Activated CD8-positive, alpha-beta memory T cell treated with anti-CD3 and anti-CD28 coated beads, Interleukin-2, amount 10 ng/mL, durations not matched to agents 7 days and 5 days (primary cell): ENCODE measurements around the gene TAMM41. TPM values are rescaled to one million over a fixed set of nuclear protein-coding genes. Genes with fewer than 3 reads are reported as not detected.

Experiments
- ATAC-seq: fragments of 150-1000 bp; cut with Tn5 transposase; one replicate; pipeline ENCODE4 v1.10.0; 2021; ENCODE audit warnings: moderate library complexity
- CTCF ChIA-PET: fragments of 350-600 bp; sonication (Branson Sonifier 250); formaldehyde crosslinking; loops from one replicate; lab custom pipeline; 2021; ENCODE audit warnings: antibody characterized with exemption; lab: Charles Lee
- DNase-seq: peaks from one replicate; pipeline ENCODE4 v3.0.0-alpha.2; 2020
- H3K27ac Mint-ChIP-seq: one replicate; pipeline ENCODE4 v1.8.0; 2021; ENCODE audit warnings: mild to moderate bottlenecking, mixed read lengths
- H3K27me3 Mint-ChIP-seq: one replicate; pipeline ENCODE4 v1.8.0; 2021; ENCODE audit warnings: mixed read lengths
- H3K36me3 Mint-ChIP-seq: one replicate; pipeline ENCODE4 v1.8.0; 2021; ENCODE audit warnings: mild to moderate bottlenecking, mixed read lengths
- H3K4me1 Mint-ChIP-seq: one replicate; pipeline ENCODE4 v1.8.0; 2021; ENCODE audit warnings: mixed read lengths
- H3K4me3 Mint-ChIP-seq: one replicate; pipeline ENCODE4 v1.8.0; 2021; ENCODE audit warnings: mild to moderate bottlenecking, moderate library complexity, mixed read lengths
- H3K9me3 Mint-ChIP-seq: one replicate; pipeline ENCODE4 v1.8.0; 2022; ENCODE audit warnings: low read depth, mixed read lengths
- total RNA-seq, 2 experiments: library from RNA; stranded (reverse); gene quantifications; one replicate each; pipeline ENCODE4 v1.2.3, GENCODE V29; 2021

Gene TAMM41
- total RNA-seq, 2 experiments from 2014 or later, result 19.5 to 20.4 TPM

DNA sequence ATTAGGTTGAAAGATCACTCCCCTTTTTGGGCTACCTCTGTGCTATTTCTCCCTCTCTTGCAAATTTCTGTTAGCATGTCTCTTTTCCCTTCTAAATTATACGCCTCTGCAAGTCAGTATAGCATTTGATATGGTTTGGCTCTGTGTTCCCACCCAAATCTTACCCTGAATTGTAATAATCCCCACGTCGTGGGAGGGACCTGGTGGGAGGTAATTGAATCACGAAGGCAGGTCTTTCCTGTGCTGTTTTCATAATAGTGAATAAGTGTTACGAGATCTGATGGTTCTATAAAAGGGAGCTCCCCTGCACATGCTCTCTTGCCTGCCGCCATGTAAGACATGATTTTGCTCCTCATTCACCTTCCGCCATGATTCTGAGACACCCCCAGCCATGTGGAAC lies 41.0 kb downstream of the TAMM41 start:
- peaks cover 8% of the 10 kb centered on the region for H3K9me3 Mint-ChIP-seq
- CTCF ChIA-PET, result interaction anchor here (1.3 to 2.3 kb wide), 4 partner anchors 11 to 41 kb away, joined by 3 to 8 read pairs (median 5); no protein-coding TSS in a partner anchor
- no peak overlapping the region for H3K27ac Mint-ChIP-seq
- DNase-seq (no peak), ATAC-seq (no peak)
- H3K4me3 Mint-ChIP-seq, result no peak overlapping the region
- no peaks in the 10 kb centered on the region for H3K27me3 Mint-ChIP-seq
- peaks cover 6% of the 10 kb centered on the region for H3K4me1 Mint-ChIP-seq
- H3K36me3 Mint-ChIP-seq, result peaks cover 51% of the 10 kb centered on the region

DNA sequence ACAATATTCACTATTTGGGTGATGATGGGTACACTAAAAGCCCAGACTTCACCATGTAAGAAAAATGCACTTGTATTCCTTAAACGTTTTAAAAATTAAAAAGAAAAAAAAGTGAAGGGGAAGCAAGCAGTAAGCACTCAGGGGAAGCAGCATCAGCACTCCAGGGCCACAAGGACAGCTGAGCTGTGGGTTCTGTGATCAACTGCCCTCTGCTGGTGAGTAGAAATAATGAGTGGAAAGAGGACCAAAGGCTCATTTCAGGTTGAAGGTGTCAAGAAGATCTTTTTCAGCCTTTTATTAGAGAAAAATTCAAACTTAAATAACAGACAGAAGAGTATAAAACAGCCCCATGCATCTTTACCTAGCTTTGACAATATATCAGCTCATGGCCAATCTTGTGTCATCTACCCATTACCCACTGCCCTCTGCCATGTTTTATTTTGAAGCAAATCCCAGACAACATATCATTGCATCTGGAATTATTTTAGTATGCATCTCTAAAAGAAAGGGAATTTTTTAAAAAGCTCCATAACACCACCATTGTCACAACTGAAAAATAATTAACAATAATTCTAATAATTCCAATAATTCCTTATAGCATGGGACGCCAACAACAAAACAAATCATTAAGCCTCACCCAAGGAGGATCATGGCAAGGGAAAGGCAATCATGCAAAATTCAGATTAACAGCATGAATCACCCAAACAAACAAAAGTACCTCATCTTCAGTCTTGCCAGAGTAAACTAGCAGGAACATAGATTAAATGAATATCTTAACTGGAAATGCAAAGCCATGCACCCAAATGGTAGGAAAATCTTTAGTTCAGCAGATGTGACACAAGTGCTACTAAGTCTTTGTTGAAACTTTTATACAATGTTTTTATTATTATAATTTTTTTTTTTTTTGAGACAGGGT lies 42.5 kb downstream of the TAMM41 start:
- CTCF ChIA-PET, result interaction anchor here (0.8 to 2.3 kb wide), 22 partner anchors 9 to 425 kb away, joined by 3 to 11 read pairs (median 5); partner anchors contain the start of gene TAMM41
- Mint-ChIP-seq H3K9me3 (peaks cover 9% of the 10 kb centered on the region), H3K4me1 (peaks cover 15% of the 10 kb centered on the region), H3K4me3 (no peak overlapping the region), H3K36me3 (peaks cover 59% of the 10 kb centered on the region), H3K27ac (no peak overlapping the region), H3K27me3 (no peaks in the 10 kb centered on the region)
- ATAC-seq, result peak; percentile 91
- peak; percentile 68 for DNase-seq

- CTCF ChIA-PET, result interaction anchor here (2.2 kb wide), 1 partner anchor 420 kb away, joined by 6 read pairs; no protein-coding TSS in a partner anchor
- H3K9me3 Mint-ChIP-seq, result peaks cover 9% of the 10 kb centered on the region
- peaks cover 16% of the 10 kb centered on the region for H3K4me1 Mint-ChIP-seq
- H3K36me3 Mint-ChIP-seq, result peaks cover 76% of the 10 kb centered on the region
- peak overlapping the region; percentile 43 for H3K4me3 Mint-ChIP-seq
- no peak for DNase-seq
- H3K27ac Mint-ChIP-seq, result peak overlapping the region; percentile 75
- no peaks in the 10 kb centered on the region for H3K27me3 Mint-ChIP-seq
- ATAC-seq, result peak; percentile 46
Measured at GRCh38 chr3:11799791-11800190, 46.9 kb downstream of the TAMM41 start.

- no peaks in the 10 kb centered on the region for H3K9me3 Mint-ChIP-seq
- no peak overlapping the region for H3K4me3 Mint-ChIP-seq
- ATAC-seq (no peak), DNase-seq (no peak)
- H3K4me1 Mint-ChIP-seq, result peaks cover 11% of the 10 kb centered on the region
- peaks cover 56% of the 10 kb centered on the region for H3K36me3 Mint-ChIP-seq
- H3K27ac Mint-ChIP-seq, result no peak overlapping the region
- H3K27me3 Mint-ChIP-seq, result no peaks in the 10 kb centered on the region
- CTCF ChIA-PET, result interaction anchor here (0.9 to 1.8 kb wide), 4 partner anchors 9 to 30 kb away, joined by 3 to 11 read pairs (median 3); no protein-coding TSS in a partner anchor
Measured at GRCh38 chr3:11794927-11795326, 51.8 kb downstream of the TAMM41 start.

GRCh38 chr3:11791339-11792200 lies 55.1 kb downstream of the TAMM41 start:
- Mint-ChIP-seq H3K9me3 (no peaks in the 10 kb centered on the region), H3K4me1 (no peaks in the 10 kb centered on the region), H3K27me3 (no peaks in the 10 kb centered on the region), H3K27ac (no peak overlapping the region), H3K4me3 (no peak overlapping the region), H3K36me3 (peaks cover 46% of the 10 kb centered on the region)
- ATAC-seq (no peak), DNase-seq (no peak)
- CTCF ChIA-PET, result interaction anchor here (1.0 kb wide), 1 partner anchor 17 kb away, joined by 4 read pairs; no protein-coding TSS in a partner anchor

- no peak overlapping the region for H3K4me3 Mint-ChIP-seq
- CTCF ChIA-PET, result no interaction called here
- H3K36me3 Mint-ChIP-seq, result peaks cover 38% of the 10 kb centered on the region
- peaks cover 14% of the 10 kb centered on the region for H3K4me1 Mint-ChIP-seq
- H3K27ac Mint-ChIP-seq, result no peak overlapping the region
- no peaks in the 10 kb centered on the region for H3K9me3 Mint-ChIP-seq
- no peaks in the 10 kb centered on the region for H3K27me3 Mint-ChIP-seq
- ATAC-seq (no peak), DNase-seq (no peak)
Measured at GRCh38 chr3:11789412-11789811, 57.3 kb downstream of the TAMM41 start.

GRCh38 chr3:11784971-11785377 lies 61.7 kb downstream of the TAMM41 start:
- Mint-ChIP-seq H3K4me1 (peaks cover 22% of the 10 kb centered on the region), H3K9me3 (no peaks in the 10 kb centered on the region), H3K27ac (peak overlapping the region; percentile 96), H3K36me3 (peaks cover 25% of the 10 kb centered on the region), H3K4me3 (peak overlapping the region; percentile 61), H3K27me3 (no peaks in the 10 kb centered on the region)
- CTCF ChIA-PET, result interaction anchor here (0.6 to 2.5 kb wide), 6 partner anchors 13 to 107 kb away, joined by 3 to 8 read pairs (median 4); no protein-coding TSS in a partner anchor
- ATAC-seq (peak; percentile 86), DNase-seq (peak; percentile 68)

DNA sequence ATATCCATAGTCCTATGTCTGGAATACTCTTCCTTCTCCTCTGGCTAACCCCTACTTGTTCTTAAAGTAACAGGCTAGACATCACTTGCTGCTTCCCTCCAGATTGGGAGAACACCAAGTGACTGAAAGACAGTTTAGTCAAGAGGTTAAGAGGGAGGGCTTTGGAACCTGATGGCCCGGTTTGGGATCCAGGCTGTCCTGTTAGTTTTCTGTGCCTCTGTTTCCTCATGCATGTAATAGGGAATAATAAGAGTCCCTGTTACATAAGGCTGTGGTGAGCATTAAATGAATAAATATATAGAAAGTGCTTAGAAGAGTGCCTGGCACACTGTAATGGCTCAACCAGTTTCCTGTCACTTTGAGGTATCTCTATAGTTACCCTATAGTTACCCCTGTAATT lies 66.3 kb downstream of the TAMM41 start:
- Mint-ChIP-seq H3K27ac (no peak overlapping the region), H3K9me3 (no peaks in the 10 kb centered on the region), H3K4me1 (peaks cover 17% of the 10 kb centered on the region), H3K36me3 (peaks cover 7% of the 10 kb centered on the region), H3K4me3 (no peak overlapping the region), H3K27me3 (no peaks in the 10 kb centered on the region)
- CTCF ChIA-PET, result interaction anchor here (1.0 to 1.3 kb wide), 2 partner anchors 8 to 10 kb away, joined by 3 read pairs; no protein-coding TSS in a partner anchor
- ATAC-seq (no peak), DNase-seq (no peak)

DNA sequence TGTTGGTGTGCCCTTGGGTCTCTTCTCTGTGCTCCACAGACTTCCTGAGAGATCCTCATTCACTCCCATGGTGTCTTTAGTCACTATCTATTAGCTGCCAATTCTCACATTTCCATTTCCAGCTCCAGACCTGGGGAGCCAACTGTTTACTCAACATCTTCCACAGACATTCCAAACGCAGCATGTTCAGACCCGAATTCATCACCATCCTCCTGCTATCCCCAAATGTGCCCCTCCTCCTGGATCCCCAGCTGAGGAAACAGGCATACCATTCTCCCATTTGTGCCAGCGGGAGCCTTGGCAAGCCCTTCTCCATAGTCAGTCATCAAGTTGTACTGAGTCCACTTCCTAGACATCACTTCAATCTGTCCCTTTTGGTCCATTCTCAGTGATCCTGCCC lies 67.1 kb downstream of the TAMM41 start:
- ATAC-seq, result no peak
- Mint-ChIP-seq H3K9me3 (no peaks in the 10 kb centered on the region), H3K27me3 (no peaks in the 10 kb centered on the region), H3K4me3 (no peak overlapping the region), H3K36me3 (peaks cover 3% of the 10 kb centered on the region), H3K27ac (no peak overlapping the region), H3K4me1 (peaks cover 10% of the 10 kb centered on the region)
- CTCF ChIA-PET, result no interaction called here
- no peak for DNase-seq

- Mint-ChIP-seq H3K4me3 (no peak overlapping the region), H3K27me3 (no peaks in the 10 kb centered on the region), H3K36me3 (peaks cover 3% of the 10 kb centered on the region), H3K9me3 (no peaks in the 10 kb centered on the region), H3K4me1 (peaks cover 2% of the 10 kb centered on the region), H3K27ac (no peak overlapping the region)
- ATAC-seq (no peak), DNase-seq (no peak)
- CTCF ChIA-PET, result interaction anchor here (1.1 kb wide), 1 partner anchor 11 kb away, joined by 3 read pairs; no protein-coding TSS in a partner anchor
Measured at GRCh38 chr3:11778248-11778647, 68.4 kb downstream of the TAMM41 start.

- peaks cover 3% of the 10 kb centered on the region for H3K36me3 Mint-ChIP-seq
- no peaks in the 10 kb centered on the region for H3K9me3 Mint-ChIP-seq
- CTCF ChIA-PET, result no interaction called here
- H3K4me1 Mint-ChIP-seq, result peaks cover under 1% of the 10 kb centered on the region
- no peak for ATAC-seq
- H3K27ac Mint-ChIP-seq, result no peak overlapping the region
- no peak for DNase-seq
- no peak overlapping the region for H3K4me3 Mint-ChIP-seq
- no peaks in the 10 kb centered on the region for H3K27me3 Mint-ChIP-seq
Measured at GRCh38 chr3:11776346-11776745, 70.3 kb downstream of the TAMM41 start.

GRCh38 chr3:11775493-11775892 lies 71.2 kb downstream of the TAMM41 start:
- CTCF ChIA-PET, result no interaction called here
- no peaks in the 10 kb centered on the region for H3K9me3 Mint-ChIP-seq
- no peak for DNase-seq

More at GRCh38 chr3:11775493-11775892, 71.2 kb downstream of the TAMM41 start:
- Mint-ChIP-seq H3K27me3 (no peaks in the 10 kb centered on the region), H3K4me3 (no peak overlapping the region), H3K36me3 (peaks cover 8% of the 10 kb centered on the region), H3K27ac (no peak overlapping the region), H3K4me1 (peaks cover 9% of the 10 kb centered on the region)
- no peak for ATAC-seq
